HG02610 (cell line): ENCODE data around the gene HBG2.
"Not testable (repeated sequence)": the region's sequence is repeated elsewhere in the genome, so short reads cannot be mapped to it uniquely, and the experiment has no call there.

Experiments used
- ATAC-seq: cut with Tn5 transposase; IDR thresholded peaks from one replicate; pipeline ENCODE4 v1.9.1; 2021; ENCODE audit warnings: mild to moderate bottlenecking, moderate library complexity; ENCODE audit not compliant: unreplicated experiment

The HBG2 gene

DNA sequence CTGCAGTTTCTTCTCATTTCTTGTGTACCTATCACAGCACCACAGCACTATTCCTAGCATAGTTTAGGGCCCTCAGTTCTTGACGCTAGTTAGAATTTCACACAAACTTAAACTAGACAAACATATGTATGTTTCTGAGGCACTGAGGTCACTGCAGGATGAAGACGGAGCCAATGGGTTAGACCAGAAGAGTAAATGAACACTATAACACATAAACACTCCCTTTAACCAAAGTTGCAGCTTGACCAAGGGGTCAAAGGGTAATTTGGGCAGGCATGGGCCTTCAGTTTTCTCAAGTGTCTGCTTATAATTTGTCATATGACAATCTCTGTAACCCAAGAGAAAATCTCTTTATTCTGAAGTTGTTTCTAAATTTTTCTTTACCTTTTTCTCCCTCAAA lies 28.0 kb upstream of the HBG2 start:
- ATAC-seq = no peak

DNA sequence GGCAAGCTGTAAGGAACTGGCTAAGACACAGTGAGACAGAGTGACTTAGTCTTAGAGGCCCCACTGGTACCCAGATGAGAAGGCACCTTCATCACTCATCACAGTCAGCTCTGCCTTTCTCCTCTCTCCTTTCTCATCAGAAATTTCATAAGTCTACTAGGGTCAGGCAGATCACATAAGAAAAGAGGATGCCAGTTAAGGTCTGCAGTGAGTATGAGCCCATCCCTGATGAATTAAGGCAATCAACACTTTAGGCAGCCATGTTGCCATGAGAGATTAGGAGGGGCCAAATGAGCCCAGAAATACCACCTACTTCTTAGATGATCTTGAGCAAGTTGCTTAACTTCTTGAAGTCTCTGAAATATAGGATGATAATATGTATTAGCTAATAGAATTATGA lies 27.0 kb upstream of the HBG2 start:
- ATAC-seq = no peak

GRCh38 chr11:5280582-5281102 lies 26.1 kb upstream of the HBG2 start:
- ATAC-seq = peak; percentile 97

- ATAC-seq = no peak
These were observed 25.0 kb upstream of the HBG2 start for GRCh38 chr11:5279471-5280090.

DNA sequence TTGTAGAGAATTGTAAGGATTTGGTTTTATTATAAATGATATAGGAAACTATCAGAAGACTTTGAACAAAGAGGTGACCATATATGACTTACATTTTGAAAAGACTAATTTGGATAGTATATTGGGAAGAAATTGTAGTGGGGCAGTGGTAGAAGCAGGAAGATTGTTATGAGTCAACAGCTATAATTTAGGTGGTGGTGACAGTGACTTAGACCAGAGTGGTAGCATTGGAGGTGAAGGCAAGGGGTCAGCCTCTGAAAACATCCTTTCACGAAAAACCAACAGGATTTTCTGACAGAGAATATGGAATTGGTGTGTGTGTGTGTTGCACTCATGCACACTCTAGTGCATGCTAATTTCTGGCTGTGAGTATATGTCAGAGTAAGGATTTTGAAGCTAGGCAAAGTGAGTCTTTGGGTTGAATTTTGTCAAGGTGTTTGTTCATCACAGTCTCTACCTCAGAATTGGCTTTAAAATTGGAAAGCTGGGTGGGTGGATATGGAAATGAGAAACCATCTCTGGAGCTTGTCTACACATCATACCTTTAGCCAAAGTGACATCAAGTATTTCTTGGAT lies 23.3 kb upstream of the HBG2 start:
- peak; percentile 63 for ATAC-seq

- no peak for ATAC-seq
These were observed 22.1 kb upstream of the HBG2 start for GRCh38 chr11:5276697-5277096.

- no peak for ATAC-seq
These were observed 21.0 kb upstream of the HBG2 start for GRCh38 chr11:5275369-5276110.

DNA sequence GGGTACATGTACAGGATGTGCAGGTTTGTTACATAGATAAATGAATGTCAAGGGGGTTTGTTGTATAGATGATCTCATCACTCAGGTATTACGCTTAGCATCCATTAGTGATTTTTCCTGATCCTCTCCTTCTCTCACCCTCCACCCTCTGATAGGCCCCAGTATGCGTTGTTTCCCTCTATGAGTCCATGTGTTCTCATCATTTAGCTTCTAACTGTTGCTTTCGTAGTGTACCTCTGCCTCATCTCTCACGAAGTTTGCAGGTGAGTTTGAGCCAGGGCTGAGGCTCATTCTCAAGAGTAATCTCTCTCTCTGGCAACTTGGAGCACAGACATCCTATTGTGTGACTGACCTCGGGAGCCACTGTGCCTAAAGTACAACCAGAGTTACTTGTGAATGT lies 19.8 kb upstream of the HBG2 start:
- no peak for ATAC-seq

- no peak for ATAC-seq
These were observed 17.9 kb upstream of the HBG2 start for GRCh38 chr11:5272395-5273017.

- ATAC-seq = no peak
These were observed 15.2 kb upstream of the HBG2 start, which contains the start of gene HBE1 for GRCh38 chr11:5269715-5270147. TSS of gene HBE1 (minus strand) at chr11:5269945. CDS start at chr11:5269890, 55 bp downstream.

GRCh38 chr11:5267033-5267563 lies 12.5 kb upstream of the HBG2 start:
- no peak for ATAC-seq

GRCh38 chr11:5266609-5267008 lies 12.0 kb upstream of the HBG2 start:
- ATAC-seq = no peak

- ATAC-seq = no peak
These were observed 11.3 kb upstream of the HBG2 start for GRCh38 chr11:5265832-5266231.

GRCh38 chr11:5258543-5259262 lies 4.1 kb upstream of the HBG2 start:
- ATAC-seq = no peak

GRCh38 chr11:5257296-5257695 lies 2.7 kb upstream of the HBG2 start:
- no peak for ATAC-seq

DNA sequence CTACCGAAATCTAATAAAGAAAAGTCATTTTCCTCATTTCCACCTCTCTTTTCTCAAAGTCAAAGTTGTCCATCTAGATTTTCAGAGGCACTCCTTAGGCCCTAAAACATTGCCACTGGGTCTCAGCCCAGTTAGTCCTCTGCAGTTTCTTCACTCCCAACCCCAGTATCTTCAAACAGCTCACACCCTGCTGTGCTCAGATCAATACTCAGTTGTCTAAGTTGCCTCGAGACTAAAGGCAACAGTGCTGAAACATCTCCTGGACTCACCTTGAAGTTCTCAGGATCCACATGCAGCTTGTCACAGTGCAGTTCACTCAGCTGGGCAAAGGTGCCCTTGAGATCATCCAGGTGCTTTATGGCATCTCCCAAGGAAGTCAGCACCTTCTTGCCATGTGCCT lies 558 bp downstream of the HBG2 start:
- ATAC-seq = not testable (repeated sequence)

DNA sequence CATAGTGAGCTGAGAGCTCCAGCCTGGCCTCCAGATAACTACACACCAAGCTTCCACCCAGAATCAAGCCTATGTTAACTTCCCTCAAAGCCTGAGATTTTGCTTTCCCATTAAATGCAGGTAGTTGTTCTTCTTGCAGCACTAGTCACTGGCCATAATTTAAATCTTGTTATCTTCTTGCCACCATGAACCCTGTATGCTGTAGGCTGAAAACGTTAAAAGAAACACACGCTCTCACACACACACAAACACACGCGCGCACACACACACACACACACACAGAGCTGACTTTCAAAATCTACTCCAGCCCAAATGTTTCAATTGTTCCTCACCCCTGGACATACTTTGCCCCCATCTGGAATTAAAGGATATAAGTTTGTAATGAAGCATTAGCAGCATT lies 1.1 kb downstream of the HBG2 start:
- not testable (repeated sequence) for ATAC-seq

DNA sequence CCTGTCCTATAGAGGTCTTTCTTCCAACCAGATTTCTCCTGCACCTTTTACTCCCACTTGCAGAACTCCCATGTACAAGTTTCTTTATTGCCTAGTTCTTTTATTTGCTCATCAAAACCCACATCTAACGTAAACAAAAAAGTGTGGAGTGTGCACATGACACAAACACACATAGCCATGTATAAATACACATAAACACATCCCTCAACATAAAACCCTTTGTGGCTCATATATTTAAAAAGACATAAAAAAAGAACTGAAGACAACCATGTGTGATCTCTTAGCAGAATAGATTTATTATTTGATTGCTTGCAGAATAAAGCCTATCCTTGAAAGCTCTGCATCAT lies 1.7 kb downstream of the HBG2 start:
- no peak for ATAC-seq

- ATAC-seq = no peak
These were observed 2.2 kb downstream of the HBG2 start for GRCh38 chr11:5252192-5252918.

GRCh38 chr11:5251746-5252145 lies 2.8 kb downstream of the HBG2 start:
- ATAC-seq = no peak
